ENCODE data around the gene ZBTB16. TPM values are rescaled to one million over a fixed set of nuclear protein-coding genes. Genes with fewer than 3 reads are reported as not detected.

The ZBTB16 gene
- total RNA-seq, 2 experiments from 2014 or later: 19.1 to 20.6 TPM

DNA sequence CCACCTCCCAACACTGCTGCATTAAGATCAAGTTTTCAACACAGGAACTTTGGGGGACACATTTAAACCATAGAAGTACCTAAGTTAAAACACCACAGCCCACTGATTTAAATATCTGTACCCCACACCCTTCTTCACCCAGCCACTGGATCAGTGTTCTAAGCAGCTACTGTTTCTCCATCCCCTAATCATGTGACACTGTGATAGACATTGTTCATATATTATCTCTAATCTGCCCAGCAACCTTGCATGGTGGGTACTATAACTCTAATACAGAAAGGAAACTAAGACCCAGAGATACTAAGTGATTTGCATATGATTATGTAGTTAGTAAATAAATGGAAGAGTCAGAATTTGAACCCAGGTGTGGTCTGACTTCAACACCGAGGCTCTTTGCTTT is 166.2 kb downstream of the ZBTB16 start:
- Histone ChIP-seq H3K4me3 (ENCODE audit: low read length) (no peak overlapping the region), H3K9me3 (ENCODE audit: control insufficient read depth in 1 of 2, insufficient read depth in 1 of 2, low read length in 2 of 2) (no peaks in the 10 kb centered on the region), H3K36me3 (ENCODE audit: insufficient read depth, low read length) (no peaks in the 10 kb centered on the region), H3K27ac (ENCODE audit: low read depth in 1 of 2, low read length in 2 of 2) (no peak overlapping the region), H3K27me3 (ENCODE audit: control insufficient read depth in 1 of 2, insufficient read depth in 2 of 2, low read length in 2 of 2) (no peaks in the 10 kb centered on the region), H3K4me1 (ENCODE audit: insufficient read depth, low read length) (peaks cover 8% of the 10 kb centered on the region)
- Mint-ChIP-seq H3K27ac (no peak overlapping the region), H3K4me1 (ENCODE audit: low read depth) (peaks cover 19% of the 10 kb centered on the region), H3K4me3 (no peak overlapping the region), H3K36me3 (ENCODE audit: low read depth) (no peaks in the 10 kb centered on the region), H3K27me3 (no peaks in the 10 kb centered on the region), H3K9me3 (no peaks in the 10 kb centered on the region)
- intact Hi-C loops (cut with DNase I, micrococcal nuclease): no loop called here
- no peak for DNase-seq
- ChIA-PET POLR2A (no interaction called here), CTCF (no interaction called here)
- no peak for ATAC-seq (ENCODE audit: poor library complexity)
- TF ChIP-seq, protein P1, sequence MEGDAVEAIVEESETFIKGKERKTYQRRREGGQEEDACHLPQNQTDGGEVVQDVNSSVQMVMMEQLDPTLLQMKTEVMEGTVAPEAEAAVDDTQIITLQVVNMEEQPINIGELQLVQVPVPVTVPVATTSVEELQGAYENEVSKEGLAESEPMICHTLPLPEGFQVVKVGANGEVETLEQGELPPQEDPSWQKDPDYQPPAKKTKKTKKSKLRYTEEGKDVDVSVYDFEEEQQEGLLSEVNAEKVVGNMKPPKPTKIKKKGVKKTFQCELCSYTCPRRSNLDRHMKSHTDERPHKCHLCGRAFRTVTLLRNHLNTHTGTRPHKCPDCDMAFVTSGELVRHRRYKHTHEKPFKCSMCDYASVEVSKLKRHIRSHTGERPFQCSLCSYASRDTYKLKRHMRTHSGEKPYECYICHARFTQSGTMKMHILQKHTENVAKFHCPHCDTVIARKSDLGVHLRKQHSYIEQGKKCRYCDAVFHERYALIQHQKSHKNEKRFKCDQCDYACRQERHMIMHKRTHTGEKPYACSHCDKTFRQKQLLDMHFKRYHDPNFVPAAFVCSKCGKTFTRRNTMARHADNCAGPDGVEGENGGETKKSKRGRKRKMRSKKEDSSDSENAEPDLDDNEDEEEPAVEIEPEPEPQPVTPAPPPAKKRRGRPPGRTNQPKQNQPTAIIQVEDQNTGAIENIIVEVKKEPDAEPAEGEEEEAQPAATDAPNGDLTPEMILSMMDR (IDR thresholded peaks at IDR 0.05): no peak

DNA sequence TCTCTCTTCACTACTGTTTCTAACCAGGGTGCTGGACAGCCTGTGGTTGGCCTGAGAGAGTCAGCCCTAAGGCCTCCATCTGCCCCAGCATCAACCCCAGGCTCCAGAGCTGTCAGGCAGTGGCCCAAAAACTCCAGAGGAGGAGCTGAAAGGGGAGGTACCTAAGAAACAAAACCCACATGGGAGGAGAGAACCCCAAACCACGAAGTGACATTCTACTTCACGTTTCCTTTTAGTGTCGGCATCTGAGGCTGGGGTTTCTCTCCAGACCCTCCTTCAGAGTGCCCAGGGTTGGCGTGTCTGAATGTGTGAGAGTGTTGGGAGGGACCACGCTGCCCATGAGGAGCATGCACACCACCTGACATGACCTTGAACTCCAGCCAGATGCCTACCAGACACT is 166.8 kb downstream of the ZBTB16 start:
- ATAC-seq (ENCODE audit: poor library complexity): no peak
- H3K27ac Mint-ChIP-seq: no peak overlapping the region
- intact Hi-C loops (cut with DNase I, micrococcal nuclease): no loop called here

DNA sequence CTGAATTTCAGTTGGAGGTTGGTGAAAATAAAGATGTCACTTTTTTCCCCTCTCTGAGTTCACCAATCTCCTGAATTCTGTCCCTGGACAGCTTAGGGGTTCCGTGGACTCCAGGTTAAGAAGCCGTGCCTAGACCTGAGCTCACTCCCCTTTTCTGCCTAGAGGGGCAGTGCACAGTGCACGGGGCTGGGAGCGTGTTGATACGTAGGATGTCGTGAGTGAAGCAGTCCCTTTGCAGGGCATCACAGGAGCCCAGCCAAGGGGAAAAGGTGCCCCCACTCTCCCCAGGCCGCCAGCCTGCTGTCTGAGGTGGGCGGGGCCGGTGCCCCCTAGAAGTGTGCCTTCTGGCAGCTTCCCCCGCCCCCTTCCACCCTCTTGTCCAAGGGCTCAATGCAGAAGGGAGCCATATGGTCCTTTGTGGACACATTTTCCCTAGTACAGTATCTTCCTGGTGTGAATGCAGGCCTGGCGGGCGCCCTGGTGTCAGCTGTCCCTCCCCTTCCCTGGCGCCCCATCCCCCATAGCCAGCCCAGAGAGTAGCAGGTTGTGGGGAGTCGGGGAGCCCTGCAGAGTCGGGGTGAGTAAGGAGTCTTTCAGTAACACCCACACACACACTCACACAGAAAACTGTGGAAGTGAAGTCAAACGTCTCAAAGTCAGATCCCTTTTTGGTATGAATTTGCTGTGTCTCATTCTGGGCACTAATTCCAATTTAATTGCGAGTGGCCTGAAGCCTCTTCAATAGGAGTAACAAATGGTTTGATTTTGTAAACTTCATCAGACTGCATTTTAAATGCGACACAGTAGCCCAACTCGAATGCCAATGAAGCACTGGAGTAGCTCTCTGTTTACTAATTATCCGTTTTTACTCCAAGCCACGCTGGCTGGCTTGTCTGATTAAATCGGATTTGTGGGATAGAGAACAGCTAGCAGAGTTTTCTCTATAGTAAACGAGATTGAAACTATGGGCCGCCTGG is 169.2 kb downstream of the ZBTB16 start:
- DNase-seq: no peak
- Histone ChIP-seq H3K4me1 (ENCODE audit: insufficient read depth, low read length) (peaks cover 8% of the 10 kb centered on the region), H3K27me3 (ENCODE audit: control insufficient read depth in 1 of 2, insufficient read depth in 2 of 2, low read length in 2 of 2) (no peaks in the 10 kb centered on the region), H3K36me3 (ENCODE audit: insufficient read depth, low read length) (no peaks in the 10 kb centered on the region), H3K4me3 (ENCODE audit: low read length) (no peak overlapping the region), H3K9me3 (ENCODE audit: control insufficient read depth in 1 of 2, insufficient read depth in 1 of 2, low read length in 2 of 2) (no peaks in the 10 kb centered on the region), H3K27ac (ENCODE audit: low read depth in 1 of 2, low read length in 2 of 2) (no peak overlapping the region)
- ATAC-seq (ENCODE audit: poor library complexity): no peak
- peaks cover 19% of the 10 kb centered on the region for H3K4me1 Mint-ChIP-seq (ENCODE audit: low read depth)
- ChIA-PET CTCF (no interaction called here), POLR2A (no interaction called here)
- intact Hi-C loops (cut with DNase I, micrococcal nuclease): no loop called here
- no peak overlapping the region for H3K4me3 Mint-ChIP-seq
- no peaks in the 10 kb centered on the region for H3K27me3 Mint-ChIP-seq
- no peaks in the 10 kb centered on the region for H3K9me3 Mint-ChIP-seq
- TF ChIP-seq, protein P1 (IDR thresholded peaks at IDR 0.05): no peak
- no peaks in the 10 kb centered on the region for H3K36me3 Mint-ChIP-seq (ENCODE audit: low read depth)
- H3K27ac Mint-ChIP-seq: no peak overlapping the region

More for the DNA sequence above, 166.8 kb downstream of the ZBTB16 start:
- Histone ChIP-seq H3K27ac (ENCODE audit: low read depth in 1 of 2, low read length in 2 of 2) (no peak overlapping the region), H3K9me3 (ENCODE audit: control insufficient read depth in 1 of 2, insufficient read depth in 1 of 2, low read length in 2 of 2) (no peaks in the 10 kb centered on the region), H3K4me1 (ENCODE audit: insufficient read depth, low read length) (peaks cover 8% of the 10 kb centered on the region), H3K27me3 (ENCODE audit: control insufficient read depth in 1 of 2, insufficient read depth in 2 of 2, low read length in 2 of 2) (no peaks in the 10 kb centered on the region), H3K36me3 (ENCODE audit: insufficient read depth, low read length) (no peaks in the 10 kb centered on the region), H3K4me3 (ENCODE audit: low read length) (no peak overlapping the region)
- CTCF ChIA-PET: no interaction called here
- POLR2A ChIA-PET: no interaction called here
- no peaks in the 10 kb centered on the region for H3K9me3 Mint-ChIP-seq
- H3K4me3 Mint-ChIP-seq: no peak overlapping the region
- H3K27me3 Mint-ChIP-seq: no peaks in the 10 kb centered on the region
- no peaks in the 10 kb centered on the region for H3K36me3 Mint-ChIP-seq (ENCODE audit: low read depth)
- TF ChIP-seq, protein P1 (IDR thresholded peaks at IDR 0.05): no peak
- no peak for DNase-seq
- peaks cover 19% of the 10 kb centered on the region for H3K4me1 Mint-ChIP-seq (ENCODE audit: low read depth)
